Measurements from ENCODE around the gene HNRNPUL1. TPM values are rescaled to one million over a fixed set of nuclear protein-coding genes. Genes with fewer than 3 reads are reported as not detected.

The HNRNPUL1 gene
- total and polyA plus RNA-seq, 9 of the 15 experiments (the other 6 are each of a cell fraction or from before 2014, with no cell fraction given) = 7.3 to 211 (median 85.0) TPM

- TF ChIP-seq BCLAF1 (IDR thresholded peaks at IDR 0.05; ENCODE audit: borderline replicate concordance in 1 of 2, control insufficient read depth in 1 of 2, low read depth in 2 of 2, low read length in 1 of 2) (peak in 1 of 2 experiments; percentile 91; a peak in 1 of 4 replicates), ZNF76 (CRISPR knock-in tag; IDR thresholded peaks at IDR 0.05; ENCODE audit: borderline replicate concordance) (no peak), BHLHE40 (IDR thresholded peaks at IDR 0.05; ENCODE audit: low read length) (peak; percentile 90), NELFE (IDR thresholded peaks at IDR 0.05; ENCODE audit: insufficient read depth, insufficient read length) (peak; percentile 46), GTF2F1 (IDR thresholded peaks at IDR 0.05; ENCODE audit: low read depth, low read length) (no peak), ZFX (CRISPR knock-in tag; IDR thresholded peaks at IDR 0.05) (peak; percentile 94), ZNF134 (CRISPR knock-in tag; conservative IDR thresholded peaks at IDR 0.05) (no peak), FIP1L1 (IDR thresholded peaks at IDR 0.05; ENCODE audit: low read depth, low read length, poor library complexity, severe bottlenecking) (peak; percentile 89), SRSF7 (optimal IDR thresholded peaks at IDR 0.05; ENCODE audit: low read depth, low read length) (no peak), TFAM (CRISPR knock-in tag; conservative IDR thresholded peaks at IDR 0.05) (no peak), EGR1 (conservative IDR thresholded peaks at IDR 0.05) (peak; percentile 94), TFAP4 (CRISPR knock-in tag; IDR thresholded peaks at IDR 0.05; ENCODE audit: borderline replicate concordance) (peak; percentile 84), NR2F6 (CRISPR knock-in tag; IDR thresholded peaks at IDR 0.05) (no peak), E2F5 (CRISPR knock-in tag; IDR thresholded peaks at IDR 0.05) (no peak), HES1 (IDR thresholded peaks at IDR 0.05; ENCODE audit: low read depth) (peak; percentile 48; the same call in 1 of the 2 replicates), NFE2 (IDR thresholded peaks at IDR 0.05; ENCODE audit: low read depth) (peak; percentile 3; the same call in 1 of the 2 replicates)
- TF ChIP-seq, protein P1, sequence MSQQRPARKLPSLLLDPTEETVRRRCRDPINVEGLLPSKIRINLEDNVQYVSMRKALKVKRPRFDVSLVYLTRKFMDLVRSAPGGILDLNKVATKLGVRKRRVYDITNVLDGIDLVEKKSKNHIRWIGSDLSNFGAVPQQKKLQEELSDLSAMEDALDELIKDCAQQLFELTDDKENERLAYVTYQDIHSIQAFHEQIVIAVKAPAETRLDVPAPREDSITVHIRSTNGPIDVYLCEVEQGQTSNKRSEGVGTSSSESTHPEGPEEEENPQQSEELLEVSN (IDR thresholded peaks at IDR 0.05; ENCODE audit: borderline replicate concordance in 1 of 2, extremely low read depth in 1 of 2, insufficient read depth in 1 of 2, insufficient read length in 1 of 2, low read depth in 1 of 2, low read length in 1 of 2, poor library complexity in 1 of 2, severe bottlenecking in 1 of 2) = peak; percentile 51 to 60
- TF ChIP-seq, protein P2, sequence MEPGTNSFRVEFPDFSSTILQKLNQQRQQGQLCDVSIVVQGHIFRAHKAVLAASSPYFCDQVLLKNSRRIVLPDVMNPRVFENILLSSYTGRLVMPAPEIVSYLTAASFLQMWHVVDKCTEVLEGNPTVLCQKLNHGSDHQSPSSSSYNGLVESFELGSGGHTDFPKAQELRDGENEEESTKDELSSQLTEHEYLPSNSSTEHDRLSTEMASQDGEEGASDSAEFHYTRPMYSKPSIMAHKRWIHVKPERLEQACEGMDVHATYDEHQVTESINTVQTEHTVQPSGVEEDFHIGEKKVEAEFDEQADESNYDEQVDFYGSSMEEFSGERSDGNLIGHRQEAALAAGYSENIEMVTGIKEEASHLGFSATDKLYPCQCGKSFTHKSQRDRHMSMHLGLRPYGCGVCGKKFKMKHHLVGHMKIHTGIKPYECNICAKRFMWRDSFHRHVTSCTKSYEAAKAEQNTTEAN (CRISPR knock-in tag; IDR thresholded peaks at IDR 0.05) = no peak
Observed at GRCh38 chr19:41310033-41310831, 46.1 kb downstream of the HNRNPUL1 start, which contains the start of gene CCDC97 (continued).

All from K562 (cell line).